ENCODE results near the gene ZNF211.

ZNF211 gene

DNA sequence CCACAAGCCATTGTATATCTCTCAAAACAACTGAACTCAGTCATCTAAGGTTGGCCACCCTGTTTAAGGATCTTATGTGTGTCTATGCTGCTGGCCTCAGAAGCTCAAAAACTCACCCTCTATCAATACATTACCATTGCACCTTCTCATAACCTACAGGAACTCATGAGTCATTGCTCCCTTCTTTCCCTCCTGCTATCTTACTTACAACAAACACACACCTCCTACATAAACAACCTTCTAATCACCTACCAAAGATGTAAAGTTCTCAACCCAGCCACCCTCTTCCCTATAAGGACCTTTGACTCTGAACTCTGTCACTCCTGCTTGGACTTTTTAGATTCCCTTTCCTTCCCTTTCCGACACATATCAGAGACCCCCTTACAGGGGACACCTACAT, 22.5 kb downstream of the ZNF211 start:
- no peak for DNase-seq (ENCODE audit: low read depth in 2 of 2, low spot score in 1 of 2)

DNA sequence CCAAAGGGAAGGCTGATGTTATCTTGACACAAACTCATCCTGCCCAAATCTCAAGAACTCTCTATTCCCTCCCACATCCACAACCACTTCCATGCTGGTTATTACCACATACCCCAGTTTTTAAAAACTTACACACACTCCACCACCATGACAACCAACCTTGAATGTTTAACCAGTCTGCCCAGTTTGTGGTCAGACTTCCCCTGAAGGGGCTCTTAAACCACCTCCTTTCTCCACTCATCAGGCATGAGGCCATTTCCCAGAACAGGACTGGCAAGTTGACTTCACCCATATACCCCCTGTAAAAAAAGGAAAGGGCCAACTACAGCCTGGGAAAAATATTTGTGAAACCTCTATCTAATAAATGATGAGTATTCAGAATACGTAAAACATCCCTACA, 23.4 kb downstream of the ZNF211 start:
- no peak for DNase-seq (ENCODE audit: low read depth in 2 of 2, low spot score in 1 of 2)

DNA sequence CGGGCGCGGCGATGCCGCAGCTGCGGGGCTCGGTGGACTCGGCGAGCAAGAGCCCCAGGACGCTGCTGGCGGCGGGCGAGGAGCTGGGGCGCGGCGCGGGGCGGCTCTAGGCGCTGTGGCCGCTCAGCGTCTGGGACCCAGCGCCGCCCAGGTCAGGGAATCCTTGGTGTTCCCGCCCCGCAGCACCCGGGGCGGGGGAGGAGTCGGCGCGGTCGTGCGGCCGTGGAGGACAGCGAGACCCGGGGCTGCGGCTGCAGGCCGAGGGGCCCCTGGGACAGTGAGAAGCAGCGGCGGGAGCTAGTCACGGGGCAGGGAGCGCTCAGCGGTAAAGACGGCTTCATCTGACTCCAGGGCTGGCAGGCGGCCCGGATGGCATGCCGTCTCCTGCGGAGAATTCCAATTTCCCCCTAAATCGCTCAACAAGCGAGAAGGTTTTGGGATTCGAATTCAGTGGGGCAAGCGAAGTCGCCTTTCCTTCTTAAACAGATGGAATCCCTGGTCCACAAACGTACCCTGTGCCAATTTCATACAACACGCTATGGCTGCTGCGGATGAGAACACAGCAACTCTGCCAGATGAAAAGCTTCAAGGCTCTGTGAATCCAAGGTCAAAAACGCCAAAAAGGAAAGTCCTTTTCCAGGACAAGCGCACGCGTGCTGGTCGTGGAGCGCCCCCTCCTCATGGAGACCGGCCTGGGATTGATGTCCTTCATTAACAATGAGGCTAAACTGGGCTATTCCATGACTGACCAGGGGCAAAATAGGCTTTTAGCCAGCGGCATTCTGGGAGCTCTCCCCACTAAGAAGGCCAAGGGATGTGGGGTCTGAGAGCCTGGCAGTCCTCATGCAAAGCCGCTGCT, 31.5 kb downstream of the ZNF211 start:
- DNase-seq (ENCODE audit: low read depth in 2 of 2, low spot score in 1 of 2): no peak

DNA sequence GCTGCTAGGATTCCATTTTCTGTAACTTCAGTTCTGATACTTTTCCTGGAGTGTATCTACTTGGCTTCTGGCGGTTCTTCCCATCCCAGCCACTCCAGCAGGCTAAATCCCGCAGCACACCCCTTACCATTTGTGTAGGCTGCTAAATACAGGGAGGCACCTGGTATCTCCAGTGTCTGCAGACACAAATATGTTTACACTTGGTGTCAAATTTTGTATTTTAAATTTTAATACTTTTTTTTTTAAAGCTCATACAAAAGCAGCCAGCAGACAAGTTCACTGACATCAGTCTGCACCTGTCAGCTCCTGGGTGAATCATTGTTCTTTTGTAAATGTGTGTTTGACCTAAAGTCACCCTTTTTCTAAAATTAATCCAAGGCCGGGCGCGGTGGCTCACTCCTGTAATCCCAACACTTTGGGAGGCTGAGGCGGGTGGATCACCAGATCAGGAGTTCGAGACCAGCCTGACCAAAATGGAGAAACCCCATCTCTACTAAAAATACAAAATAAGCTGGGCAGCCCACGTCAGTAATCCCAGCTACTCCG, 32.4 kb downstream of the ZNF211 start:
- no peak for DNase-seq (ENCODE audit: low read depth in 2 of 2, low spot score in 1 of 2)

DNA sequence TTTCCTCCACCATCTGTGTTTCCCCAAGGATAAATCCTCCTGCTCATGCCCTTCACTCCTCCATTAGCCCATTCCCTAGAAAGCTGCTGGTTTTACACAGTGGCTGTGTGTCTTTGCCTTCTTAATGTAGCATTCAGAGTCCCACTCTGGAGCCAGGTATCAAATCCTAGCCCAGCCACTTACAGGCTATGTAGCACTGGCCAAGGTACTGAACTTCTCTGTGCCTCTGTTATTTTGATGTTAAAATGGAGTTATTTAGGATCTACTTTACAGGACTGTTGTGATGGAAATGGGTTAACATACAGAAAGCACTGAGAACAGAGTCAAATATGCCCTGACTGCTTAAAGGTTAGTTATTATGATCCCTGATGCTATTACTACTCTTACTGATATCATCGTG, 34.3 kb downstream of the ZNF211 start:
- DNase-seq (ENCODE audit: low read depth in 2 of 2, low spot score in 1 of 2): no peak

- no peak for DNase-seq (ENCODE audit: low read depth in 2 of 2, low spot score in 1 of 2)
Measured at GRCh38 chr19:57668635-57669034, 35.7 kb downstream of the ZNF211 start, which contains the start of gene ZSCAN4. ZSCAN4 (plus strand) TSS chr19:57668935; CDS start chr19:57676146, 7,211 bp downstream.

DNA sequence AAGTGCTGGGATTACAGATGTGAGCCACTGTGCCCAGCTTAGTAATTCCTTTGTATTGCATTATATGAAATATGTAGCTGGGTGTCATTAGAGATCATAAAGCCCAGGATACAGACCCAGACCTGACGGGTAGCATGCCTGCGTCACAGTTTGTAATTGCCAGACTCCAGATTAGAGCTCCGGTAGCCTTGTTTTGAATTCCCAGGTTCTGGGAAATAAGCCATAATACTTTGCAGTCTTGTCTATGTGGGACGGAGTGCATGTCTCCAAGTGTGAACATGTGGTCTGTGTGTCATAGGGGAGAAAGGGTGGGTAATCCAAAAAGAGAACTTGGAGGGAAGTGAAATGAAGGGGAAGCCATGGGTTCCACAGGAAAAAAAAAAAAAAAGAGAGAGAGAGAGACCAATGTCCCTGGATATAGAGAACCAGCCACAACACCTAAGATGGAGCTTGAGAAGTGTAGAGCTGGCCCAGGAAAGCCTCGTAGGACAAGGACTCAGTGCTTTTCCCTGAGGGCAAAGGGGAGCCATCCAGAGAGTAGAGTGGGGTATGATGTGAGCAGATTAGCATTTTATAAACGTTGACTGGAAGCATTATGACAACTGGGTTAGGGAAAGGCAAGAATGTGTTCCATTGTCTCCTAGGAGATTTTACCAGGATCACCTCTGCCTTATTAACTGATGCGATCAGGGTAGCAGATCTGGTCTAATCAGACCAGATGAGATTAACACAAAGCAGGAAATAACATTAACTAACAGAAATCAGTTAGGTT, 38.3 kb downstream of the ZNF211 start:
- no peak for DNase-seq (ENCODE audit: low read depth in 2 of 2, low spot score in 1 of 2)

DNA sequence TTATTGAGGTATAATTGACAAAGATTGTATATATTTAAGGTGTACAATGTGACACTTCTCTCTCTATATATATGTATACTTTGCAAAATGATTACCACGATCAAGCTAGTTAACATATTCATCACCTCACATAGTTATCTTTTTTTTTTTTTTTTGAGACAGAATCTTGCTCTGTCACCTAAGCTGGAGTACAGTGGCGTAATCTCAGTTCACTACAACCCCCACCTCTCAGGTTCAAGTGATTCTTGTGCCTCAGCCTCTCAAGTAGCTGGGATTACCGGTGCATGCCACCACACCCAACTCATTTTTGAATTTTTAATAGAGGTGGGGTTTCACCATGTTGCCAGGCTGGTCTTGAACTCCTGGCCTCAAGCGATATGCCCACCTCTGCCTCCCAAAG, 39.5 kb downstream of the ZNF211 start:
- DNase-seq (ENCODE audit: low read depth in 2 of 2, low spot score in 1 of 2): no peak

- no peak for DNase-seq (ENCODE audit: low read depth in 2 of 2, low spot score in 1 of 2)
Measured at GRCh38 chr19:57675881-57676280, 42.9 kb downstream of the ZNF211 start.

DNA sequence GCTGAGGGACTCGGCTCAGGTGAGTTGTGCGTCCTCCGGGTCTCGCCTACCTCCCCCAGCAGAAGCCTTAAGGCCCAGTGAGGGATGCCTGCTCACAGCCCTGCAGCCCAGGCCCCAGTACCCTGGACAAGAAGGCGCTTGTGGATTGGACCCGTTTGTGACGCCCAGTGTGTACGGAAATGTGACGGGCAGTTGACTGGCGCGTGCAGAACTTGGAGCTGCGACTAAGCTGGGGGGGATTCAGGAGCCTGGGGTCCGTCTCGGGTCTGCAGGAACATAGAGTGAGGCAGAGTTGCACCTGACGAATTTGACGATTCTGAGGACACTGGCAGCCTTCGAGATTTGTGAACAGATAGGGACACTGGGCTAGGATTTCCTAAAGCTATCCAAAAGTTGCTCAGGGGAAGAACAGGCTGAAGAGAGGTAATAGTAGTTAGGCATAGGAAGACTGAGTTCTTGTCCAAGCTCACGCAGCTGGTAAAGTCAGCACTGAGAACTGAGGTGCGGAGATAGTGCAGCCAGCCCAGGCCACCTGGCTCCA, 49.3 kb downstream of the ZNF211 start:
- DNase-seq (ENCODE audit: low read depth in 2 of 2, low spot score in 1 of 2): no peak

- DNase-seq (ENCODE audit: low read depth in 2 of 2, low spot score in 1 of 2): no peak
Measured at GRCh38 chr19:57686727-57687126, 53.8 kb downstream of the ZNF211 start.

GRCh38 chr19:57687363-57688010, 54.5 kb downstream of the ZNF211 start:
- DNase-seq (ENCODE audit: low read depth in 2 of 2, low spot score in 1 of 2): no peak

DNA sequence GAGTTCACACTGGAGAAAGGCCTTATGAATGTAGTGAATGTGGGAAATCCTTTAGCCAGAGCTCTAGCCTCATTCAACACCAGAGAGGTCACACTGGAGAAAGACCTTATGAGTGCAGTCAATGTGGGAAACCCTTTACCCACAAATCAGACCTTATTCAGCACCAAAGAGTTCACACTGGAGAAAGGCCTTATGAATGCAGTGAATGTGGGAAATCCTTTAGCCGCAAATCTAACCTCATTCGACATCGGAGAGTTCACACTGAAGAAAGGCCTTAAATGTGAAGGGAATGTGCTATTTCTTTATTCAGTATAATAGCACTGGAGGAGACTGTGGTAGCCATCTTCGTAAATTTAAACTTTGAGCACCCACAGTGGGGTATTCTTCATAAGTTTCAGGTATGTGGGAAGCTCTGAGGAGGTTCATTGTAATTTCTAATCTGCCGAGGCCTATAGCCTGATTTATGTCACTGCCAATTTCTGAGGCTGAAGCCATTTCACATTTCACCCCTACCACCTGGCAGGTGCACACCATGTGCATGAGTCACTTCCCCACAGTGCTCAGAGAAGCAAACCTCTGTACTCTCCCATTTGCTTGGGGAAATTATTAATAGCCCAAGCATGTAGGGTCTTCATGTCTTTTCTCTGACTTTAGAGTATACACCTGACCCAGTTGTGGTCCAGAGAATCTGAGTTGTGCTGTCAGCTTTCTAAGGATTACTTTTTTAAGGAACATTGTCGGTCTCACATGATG, 55.2 kb downstream of the ZNF211 start:
- DNase-seq (ENCODE audit: low read depth in 2 of 2, low spot score in 1 of 2): no peak

DNA sequence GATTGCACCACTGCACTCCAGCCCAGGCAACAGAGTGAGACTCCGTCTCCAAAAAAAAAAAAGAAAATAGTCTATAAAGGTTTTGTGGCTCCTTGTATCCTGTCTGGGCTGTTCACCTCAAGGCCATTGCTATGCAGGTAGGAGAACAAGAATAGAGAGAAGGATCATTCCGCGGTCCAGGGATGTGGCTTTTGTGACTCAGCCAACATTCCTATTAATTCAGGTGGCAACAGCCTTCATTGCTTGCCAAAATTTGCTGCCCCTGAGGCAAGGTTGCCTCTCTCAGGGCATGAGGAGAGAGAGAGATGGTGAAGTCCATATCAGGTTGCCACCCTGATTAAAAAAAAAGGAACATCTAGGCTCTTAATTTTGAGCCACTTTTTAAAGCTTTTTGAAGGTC, 56.8 kb downstream of the ZNF211 start:
- DNase-seq (ENCODE audit: low read depth in 2 of 2, low spot score in 1 of 2): no peak

All from stimulated activated CD8-positive, alpha-beta memory T cell treated with anti-CD3 and anti-CD28 coated beads, Interleukin-4, amount 100 ng/mL, for 4 hours (primary cell).